Measurements from ENCODE around the gene TYMP. TPM values are rescaled to one million over a fixed set of nuclear protein-coding genes. Genes with fewer than 3 reads are reported as not detected.

The TYMP gene
- total and polyA plus RNA-seq, 2 donors (not counting 3 experiments of a cell fraction or from before 2014, with no cell fraction given), result 2.0 to 2.4 TPM

DNA sequence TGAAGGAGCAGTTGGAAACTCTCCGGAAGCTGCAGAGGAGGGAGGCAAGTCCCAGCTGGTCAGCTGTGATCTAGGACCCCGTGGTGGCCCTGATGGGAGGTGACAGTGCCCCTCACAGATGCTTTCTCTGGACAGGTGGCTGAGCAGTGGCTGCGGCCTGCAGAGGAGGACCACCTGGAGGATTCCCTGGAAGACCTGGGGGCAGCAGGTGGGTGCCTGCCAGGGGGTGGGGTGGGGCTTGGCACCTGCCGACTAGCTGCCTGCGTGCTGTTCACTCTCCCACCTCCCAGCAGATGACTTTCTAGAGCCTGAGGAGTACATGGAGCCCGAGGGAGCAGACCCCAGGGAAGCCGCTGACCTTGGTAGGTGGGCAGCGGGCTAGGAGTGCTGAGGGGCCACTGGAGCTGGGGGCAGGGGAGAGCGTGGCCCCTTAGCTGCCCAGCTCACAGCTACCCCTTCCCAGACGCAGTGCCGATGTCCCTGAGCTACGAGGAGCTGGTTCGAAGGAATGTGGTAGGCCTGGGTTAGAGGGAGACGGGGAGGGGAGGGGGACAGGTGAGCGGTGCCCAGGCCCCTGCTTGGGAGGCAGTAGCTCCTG, 7.5 kb downstream of the TYMP start:
- CTCF ChIA-PET, result interaction anchor here (0.7 kb wide), 1 partner anchor 17 kb away, joined by 3 read pairs; no protein-coding TSS in a partner anchor
- no peak for FAIRE-seq

DNA sequence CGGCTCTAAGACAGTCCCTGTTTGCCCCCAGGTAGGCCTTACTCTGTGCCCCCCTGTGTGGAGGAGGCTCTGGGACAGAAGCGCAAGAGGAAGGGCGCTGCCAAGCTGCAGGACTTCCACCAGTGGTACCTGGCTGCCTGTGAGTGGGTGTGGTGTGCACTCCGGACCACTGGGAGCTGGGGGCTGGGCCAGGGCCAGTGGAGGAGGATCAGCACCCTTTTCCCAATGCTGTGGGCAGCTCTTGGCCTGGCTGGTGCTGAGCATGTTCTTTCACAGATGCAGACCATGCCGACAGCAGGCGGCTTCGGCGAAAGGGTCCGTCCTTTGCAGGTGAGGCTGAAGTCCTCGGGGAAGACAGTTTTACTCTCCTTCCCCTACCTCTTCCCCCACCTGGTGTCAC, 8.1 kb downstream of the TYMP start:
- H3K9ac ChIP-seq (replicated peaks; ENCODE audit: extremely low read depth, insufficient read depth, low read length), result no peak overlapping the region
- TF ChIP-seq, protein P1, sequence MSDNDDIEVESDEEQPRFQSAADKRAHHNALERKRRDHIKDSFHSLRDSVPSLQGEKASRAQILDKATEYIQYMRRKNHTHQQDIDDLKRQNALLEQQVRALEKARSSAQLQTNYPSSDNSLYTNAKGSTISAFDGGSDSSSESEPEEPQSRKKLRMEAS (IDR thresholded peaks at IDR 0.05; ENCODE audit: insufficient read depth, insufficient read length), result no peak
- no peak for TF ChIP-seq FOS (IDR thresholded peaks at IDR 0.05; ENCODE audit: borderline replicate concordance, insufficient read depth, low read length)
- TF ChIP-seq GATA2 (IDR thresholded peaks at IDR 0.05; ENCODE audit: insufficient read depth, insufficient read length, low read depth, low read length), result no peak
- TF ChIP-seq POLR2A (IDR thresholded peaks at IDR 0.05; ENCODE audit: low read depth, low read length), result no peak
- TF ChIP-seq, protein P2, sequence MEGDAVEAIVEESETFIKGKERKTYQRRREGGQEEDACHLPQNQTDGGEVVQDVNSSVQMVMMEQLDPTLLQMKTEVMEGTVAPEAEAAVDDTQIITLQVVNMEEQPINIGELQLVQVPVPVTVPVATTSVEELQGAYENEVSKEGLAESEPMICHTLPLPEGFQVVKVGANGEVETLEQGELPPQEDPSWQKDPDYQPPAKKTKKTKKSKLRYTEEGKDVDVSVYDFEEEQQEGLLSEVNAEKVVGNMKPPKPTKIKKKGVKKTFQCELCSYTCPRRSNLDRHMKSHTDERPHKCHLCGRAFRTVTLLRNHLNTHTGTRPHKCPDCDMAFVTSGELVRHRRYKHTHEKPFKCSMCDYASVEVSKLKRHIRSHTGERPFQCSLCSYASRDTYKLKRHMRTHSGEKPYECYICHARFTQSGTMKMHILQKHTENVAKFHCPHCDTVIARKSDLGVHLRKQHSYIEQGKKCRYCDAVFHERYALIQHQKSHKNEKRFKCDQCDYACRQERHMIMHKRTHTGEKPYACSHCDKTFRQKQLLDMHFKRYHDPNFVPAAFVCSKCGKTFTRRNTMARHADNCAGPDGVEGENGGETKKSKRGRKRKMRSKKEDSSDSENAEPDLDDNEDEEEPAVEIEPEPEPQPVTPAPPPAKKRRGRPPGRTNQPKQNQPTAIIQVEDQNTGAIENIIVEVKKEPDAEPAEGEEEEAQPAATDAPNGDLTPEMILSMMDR (IDR thresholded peaks at IDR 0.05; ENCODE audit: extremely low read depth in 1 of 2, insufficient read depth in 1 of 2, low read depth in 1 of 2, low read length in 2 of 2), result no peak
- TF ChIP-seq JUN (IDR thresholded peaks at IDR 0.05; ENCODE audit: borderline replicate concordance, insufficient read depth, insufficient read length, low read depth), result no peak
- no peak for TF ChIP-seq POLR2AphosphoS5 (IDR thresholded peaks at IDR 0.05; ENCODE audit: insufficient read depth, low read depth, low read length)
- TF ChIP-seq EZH2 (IDR thresholded peaks at IDR 0.05; ENCODE audit: borderline replicate concordance, low read depth, low read length, severe bottlenecking), result no peak
- no peak for TF ChIP-seq MYC (IDR thresholded peaks at IDR 0.05; ENCODE audit: low read depth, low read length)
- H3K9me1 ChIP-seq (replicated peaks; ENCODE audit: control insufficient read depth, extremely low read depth, insufficient read depth, low read length), result no peaks in the 10 kb centered on the region
- peaks cover 0 to 27% of the 10 kb centered on the region in 2 experiments for H3K36me3 ChIP-seq (ENCODE audit: control insufficient read depth in 2 of 2, extremely low read depth in 1 of 2, insufficient read depth in 2 of 2, low read length in 2 of 2)
- no peak overlapping the region for H3K4me3 ChIP-seq (replicated peaks in 1 of 3; ENCODE audit: insufficient read depth in 1 of 3, low read depth in 1 of 3, low read length in 3 of 3)
- no peak for FAIRE-seq
- dilution Hi-C loops (cut with MboI; ENCODE audit: extremely low pct_ligation_motif_present, low sequenced_read_pairs), result no loop called here
- no peak overlapping the region for H3K27ac ChIP-seq (ENCODE audit: insufficient read depth, low read depth, low read length)
- H3K4me1 ChIP-seq (ENCODE audit: control insufficient read depth, extremely low read depth, insufficient read depth, low read length), result peaks cover 11% of the 10 kb centered on the region
- POLR2A ChIA-PET, result no interaction called here
- H3K79me2 ChIP-seq (ENCODE audit: control insufficient read depth, insufficient read depth, low read length), result peaks cover 10% of the 10 kb centered on the region
- no peaks in the 10 kb centered on the region for H3K9me3 ChIP-seq (replicated peaks; ENCODE audit: control insufficient read depth, insufficient read depth, low read length)
- no peak for DNase-seq (ENCODE audit: low read depth, low spot score)
- intact Hi-C loops (cut with micrococcal nuclease), result no loop called here
- CTCF ChIA-PET, result no interaction called here
- no peaks in the 10 kb centered on the region for H3K27me3 ChIP-seq (ENCODE audit: control insufficient read depth in 2 of 2, insufficient read depth in 2 of 2, low read length in 2 of 2)
- H4K20me1 ChIP-seq (replicated peaks; ENCODE audit: control insufficient read depth, extremely low read depth, insufficient read depth, low read length), result no peaks in the 10 kb centered on the region
- H3K4me2 ChIP-seq (ENCODE audit: insufficient read depth, low read length), result no peak overlapping the region
- no TSS peak for BruUV-seq (replicated peaks)
- H2AFZ ChIP-seq (ENCODE audit: low read depth, low read length), result no peak overlapping the region

More for the DNA sequence above, 7.5 kb downstream of the TYMP start:
- Histone ChIP-seq H3K27ac (ENCODE audit: insufficient read depth, low read depth, low read length) (no peak overlapping the region), H3K9me3 (replicated peaks; ENCODE audit: control insufficient read depth, insufficient read depth, low read length) (no peaks in the 10 kb centered on the region), H3K36me3 (ENCODE audit: control insufficient read depth in 2 of 2, extremely low read depth in 1 of 2, insufficient read depth in 2 of 2, low read length in 2 of 2) (peaks cover 0 to 27% of the 10 kb centered on the region in 2 experiments), H2AFZ (ENCODE audit: low read depth, low read length) (no peak overlapping the region), H3K4me3 (replicated peaks in 1 of 3; ENCODE audit: insufficient read depth in 1 of 3, low read depth in 1 of 3, low read length in 3 of 3) (no peak overlapping the region), H3K79me2 (ENCODE audit: control insufficient read depth, insufficient read depth, low read length) (peaks cover 10% of the 10 kb centered on the region), H3K4me2 (ENCODE audit: insufficient read depth, low read length) (no peak overlapping the region), H3K9me1 (replicated peaks; ENCODE audit: control insufficient read depth, extremely low read depth, insufficient read depth, low read length) (no peaks in the 10 kb centered on the region), H3K4me1 (ENCODE audit: control insufficient read depth, extremely low read depth, insufficient read depth, low read length) (peaks cover 12% of the 10 kb centered on the region), H4K20me1 (replicated peaks; ENCODE audit: control insufficient read depth, extremely low read depth, insufficient read depth, low read length) (no peaks in the 10 kb centered on the region), H3K9ac (replicated peaks; ENCODE audit: extremely low read depth, insufficient read depth, low read length) (no peak overlapping the region), H3K27me3 (ENCODE audit: control insufficient read depth in 2 of 2, insufficient read depth in 2 of 2, low read length in 2 of 2) (no peaks in the 10 kb centered on the region)
- dilution Hi-C loops (cut with MboI; ENCODE audit: extremely low pct_ligation_motif_present, low sequenced_read_pairs) (no loop called here), intact Hi-C loops (cut with micrococcal nuclease) (no loop called here)
- BruUV-seq (replicated peaks), result no TSS peak
- no peak for TF ChIP-seq MYC (IDR thresholded peaks at IDR 0.05; ENCODE audit: low read depth, low read length)
- TF ChIP-seq EZH2 (IDR thresholded peaks at IDR 0.05; ENCODE audit: borderline replicate concordance, low read depth, low read length, severe bottlenecking), result no peak
- no peak for TF ChIP-seq JUN (IDR thresholded peaks at IDR 0.05; ENCODE audit: borderline replicate concordance, insufficient read depth, insufficient read length, low read depth)
- TF ChIP-seq POLR2A (IDR thresholded peaks at IDR 0.05; ENCODE audit: low read depth, low read length), result no peak
- TF ChIP-seq, protein P1 (IDR thresholded peaks at IDR 0.05; ENCODE audit: insufficient read depth, insufficient read length), result no peak
- no peak for TF ChIP-seq POLR2AphosphoS5 (IDR thresholded peaks at IDR 0.05; ENCODE audit: insufficient read depth, low read depth, low read length)
- no peak for TF ChIP-seq GATA2 (IDR thresholded peaks at IDR 0.05; ENCODE audit: insufficient read depth, insufficient read length, low read depth, low read length)
- POLR2A ChIA-PET, result interaction anchor here (1.1 kb wide), 1 partner anchor 14 kb away, joined by 4 read pairs; the partner anchor contains the start of genes LMF2 and NCAPH2
- no peak for DNase-seq (ENCODE audit: low read depth, low spot score)

Measured in endothelial cell of umbilical vein (primary cell).